NB4 (cell line): ENCODE data around the gene SMPD3.

ENCODE experiments used
- CTCF ChIP-seq: IDR thresholded peaks from one replicate; pipeline ENCODE4 v1.5.1; 2012; ENCODE audit warnings: low read depth, low read length
- MAX ChIP-seq: IDR thresholded peaks from 2 replicates; pipeline ENCODE4 v1.6.1; 2011; ENCODE audit warnings: low read depth, low read length

GRCh38 chr16:68376590-68376989, 71.7 kb downstream of the SMPD3 start:
- TF ChIP-seq CTCF, result no peak
- no peak for TF ChIP-seq MAX
